ENCODE measurements around the gene SCN1A. TPM values are rescaled to one million over a fixed set of nuclear protein-coding genes. Genes with fewer than 3 reads are reported as not detected.

SCN1A gene
- total RNA-seq, 4 donors from 2014 or later = not detected

DNA sequence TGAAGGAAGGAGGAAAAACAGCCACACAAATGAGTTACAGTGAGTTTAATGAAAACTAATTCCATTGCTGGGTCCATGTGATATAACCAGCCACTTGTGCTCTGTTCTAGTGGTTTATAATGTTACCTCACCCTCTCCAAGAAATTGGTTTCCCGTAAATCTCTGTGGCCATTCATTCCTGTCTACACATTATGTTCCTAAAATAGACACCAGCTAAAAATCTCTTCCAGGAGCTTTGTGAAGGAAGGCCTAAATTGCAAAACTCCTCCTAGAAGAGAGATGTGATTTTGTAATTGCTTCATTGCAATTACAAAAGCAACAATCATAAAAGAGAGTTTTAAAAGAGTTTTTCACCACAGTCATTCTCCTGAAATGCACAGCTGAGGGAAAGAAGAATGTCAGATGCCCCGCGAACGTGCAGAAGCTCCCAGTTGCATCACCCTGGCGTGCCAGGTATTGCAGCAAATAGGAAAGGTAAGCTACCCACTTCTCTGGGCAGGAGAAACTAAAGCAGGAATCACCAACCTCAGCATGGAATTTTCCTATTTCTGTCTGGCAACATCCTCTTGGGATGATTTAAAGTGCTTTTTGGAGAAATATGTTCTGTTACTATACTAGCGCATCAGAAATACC lies 1.7 kb downstream of the SCN1A start:
- no peak for DNase-seq (ENCODE audit: low spot score in 2 of 2)
- H3K4me1 ChIP-seq = peaks cover 0 to 7% (median 0%) of the 10 kb centered on the region in 4 donors
- no peak overlapping the region for H3K4me3 ChIP-seq
- WGBS, 2 donors = 82 to 83% methylated on average over 6 of the region's 6 CpGs
- H3K27me3 ChIP-seq = no peaks in the 10 kb centered on the region
- TF ChIP-seq, protein P1, sequence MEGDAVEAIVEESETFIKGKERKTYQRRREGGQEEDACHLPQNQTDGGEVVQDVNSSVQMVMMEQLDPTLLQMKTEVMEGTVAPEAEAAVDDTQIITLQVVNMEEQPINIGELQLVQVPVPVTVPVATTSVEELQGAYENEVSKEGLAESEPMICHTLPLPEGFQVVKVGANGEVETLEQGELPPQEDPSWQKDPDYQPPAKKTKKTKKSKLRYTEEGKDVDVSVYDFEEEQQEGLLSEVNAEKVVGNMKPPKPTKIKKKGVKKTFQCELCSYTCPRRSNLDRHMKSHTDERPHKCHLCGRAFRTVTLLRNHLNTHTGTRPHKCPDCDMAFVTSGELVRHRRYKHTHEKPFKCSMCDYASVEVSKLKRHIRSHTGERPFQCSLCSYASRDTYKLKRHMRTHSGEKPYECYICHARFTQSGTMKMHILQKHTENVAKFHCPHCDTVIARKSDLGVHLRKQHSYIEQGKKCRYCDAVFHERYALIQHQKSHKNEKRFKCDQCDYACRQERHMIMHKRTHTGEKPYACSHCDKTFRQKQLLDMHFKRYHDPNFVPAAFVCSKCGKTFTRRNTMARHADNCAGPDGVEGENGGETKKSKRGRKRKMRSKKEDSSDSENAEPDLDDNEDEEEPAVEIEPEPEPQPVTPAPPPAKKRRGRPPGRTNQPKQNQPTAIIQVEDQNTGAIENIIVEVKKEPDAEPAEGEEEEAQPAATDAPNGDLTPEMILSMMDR (IDR thresholded peaks at IDR 0.05) = no peak
- TF ChIP-seq EP300 (IDR thresholded peaks at IDR 0.05) (no peak), POLR2A (IDR thresholded peaks at IDR 0.05) (no peak)
- no peak overlapping the region for H3K27ac ChIP-seq
- no peaks in the 10 kb centered on the region for H3K36me3 ChIP-seq
- no peaks in the 10 kb centered on the region for H3K9me3 ChIP-seq

DNA sequence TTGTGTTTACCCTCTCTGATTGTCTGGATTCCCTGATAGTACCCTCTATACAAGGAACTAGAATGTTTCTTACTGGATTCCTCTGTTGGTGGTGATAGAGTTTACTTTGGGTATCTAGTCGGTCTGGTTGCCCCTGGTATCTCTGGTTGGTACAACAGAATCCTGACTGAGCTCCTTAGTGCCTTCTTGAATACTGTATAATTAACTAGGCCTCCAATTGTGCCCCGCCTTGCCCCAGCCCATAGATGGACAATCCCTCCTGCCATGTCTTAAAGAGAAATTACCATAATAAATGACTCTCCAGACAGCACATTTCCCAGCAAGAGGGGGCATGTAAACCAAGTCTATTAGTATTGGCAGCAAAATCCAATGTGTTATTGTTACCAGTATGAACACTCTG lies 2.3 kb downstream of the SCN1A start:
- Histone ChIP-seq H3K9me3 (no peaks in the 10 kb centered on the region), H3K4me3 (no peak overlapping the region), H3K27ac (no peak overlapping the region), H3K36me3 (no peaks in the 10 kb centered on the region), H3K4me1 (peaks cover 0 to 7% (median 0%) of the 10 kb centered on the region in 4 donors), H3K27me3 (no peaks in the 10 kb centered on the region)
- TF ChIP-seq, protein P1 (IDR thresholded peaks at IDR 0.05) = no peak
- no peak for TF ChIP-seq EP300 (IDR thresholded peaks at IDR 0.05)
- no peak for TF ChIP-seq POLR2A (IDR thresholded peaks at IDR 0.05)
- DNase-seq (ENCODE audit: low spot score in 2 of 2) = no peak
- WGBS, 2 donors = 68 to 95% methylated on average over 2 of the region's 2 CpGs

DNA sequence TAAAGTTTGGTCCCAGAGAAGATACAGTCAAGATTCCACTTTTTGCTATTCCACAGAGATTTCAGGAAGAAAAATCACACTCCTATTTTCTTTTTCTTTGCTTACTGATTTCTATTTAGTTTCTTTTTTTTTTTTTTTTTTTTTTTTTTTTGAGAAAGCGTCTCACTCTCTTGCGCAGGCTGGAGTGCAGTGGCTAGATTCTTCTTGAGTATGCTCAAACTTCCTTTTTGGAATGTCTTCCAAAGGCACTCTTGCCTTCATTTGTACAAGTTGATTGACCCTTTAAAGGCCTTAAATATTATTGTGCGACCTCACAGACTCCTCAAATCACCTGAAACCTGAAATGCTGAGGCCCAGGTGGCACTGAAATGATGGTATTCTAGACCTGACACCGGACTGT lies 9.6 kb downstream of the SCN1A start:
- no peak overlapping the region for H3K4me3 ChIP-seq
- no peak overlapping the region for H3K27ac ChIP-seq
- no peaks in the 10 kb centered on the region for H3K4me1 ChIP-seq
- H3K27me3 ChIP-seq = no peaks in the 10 kb centered on the region
- WGBS, 2 donors = 97% methylated on average over 4 of the region's 4 CpGs
- H3K9me3 ChIP-seq = no peaks in the 10 kb centered on the region
- DNase-seq (ENCODE audit: low spot score in 2 of 2) = no peak
- no peaks in the 10 kb centered on the region for H3K36me3 ChIP-seq
- TF ChIP-seq EP300 (IDR thresholded peaks at IDR 0.05) = no peak
- TF ChIP-seq, protein P1 (IDR thresholded peaks at IDR 0.05) = no peak
- no peak for TF ChIP-seq POLR2A (IDR thresholded peaks at IDR 0.05)

DNA sequence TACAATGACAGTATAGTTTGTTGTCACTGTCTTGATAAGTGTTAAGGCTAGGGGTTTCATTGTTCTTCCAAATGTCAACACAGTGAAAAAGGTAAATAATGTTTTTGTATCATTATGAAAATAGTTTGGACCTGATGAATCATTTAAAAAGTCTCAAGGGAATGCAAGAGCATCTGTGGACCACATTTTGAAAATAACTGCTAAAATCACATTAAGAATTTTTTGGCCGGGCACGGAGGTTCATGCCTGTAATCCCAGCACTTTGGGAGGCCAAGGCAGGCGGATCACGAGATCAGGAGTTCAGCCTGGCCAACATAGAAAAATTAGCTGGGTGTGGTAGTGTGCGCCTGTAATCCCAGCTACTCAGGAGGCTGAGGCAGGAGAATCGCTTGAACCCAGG lies 10.3 kb downstream of the SCN1A start:
- DNase-seq (ENCODE audit: low spot score in 2 of 2) = no peak
- Histone ChIP-seq H3K4me1 (no peaks in the 10 kb centered on the region), H3K9me3 (no peaks in the 10 kb centered on the region), H3K27ac (no peak overlapping the region), H3K27me3 (no peaks in the 10 kb centered on the region), H3K4me3 (no peak overlapping the region), H3K36me3 (no peaks in the 10 kb centered on the region)
- TF ChIP-seq EP300 (IDR thresholded peaks at IDR 0.05) (no peak), POLR2A (IDR thresholded peaks at IDR 0.05) (no peak)
- TF ChIP-seq, protein P1 (IDR thresholded peaks at IDR 0.05) = no peak
- WGBS, 2 donors = 60 to 64% methylated on average over 6 of the region's 6 CpGs

DNA sequence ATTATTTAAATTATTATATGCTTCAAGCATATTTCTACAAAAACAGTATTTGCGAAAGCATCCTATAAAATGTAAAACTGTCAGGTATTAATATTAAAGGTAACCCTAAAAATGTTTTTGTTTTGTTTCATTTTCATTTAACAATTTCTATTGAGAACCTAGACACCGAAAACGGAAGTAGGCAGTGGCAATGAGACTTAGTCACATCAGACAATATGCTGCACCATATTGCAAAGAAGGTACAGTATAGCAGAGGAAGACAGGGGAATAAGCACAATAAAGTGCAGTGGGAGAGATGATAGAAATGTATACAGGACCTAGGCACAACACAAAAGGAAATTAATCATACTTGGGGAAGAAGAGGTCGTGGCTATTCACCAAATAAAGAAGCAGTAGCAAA lies 12.2 kb downstream of the SCN1A start:
- peaks cover 0 to 7% (median 0%) of the 10 kb centered on the region in 4 donors for H3K9me3 ChIP-seq
- H3K27me3 ChIP-seq = no peaks in the 10 kb centered on the region
- no peaks in the 10 kb centered on the region for H3K4me1 ChIP-seq
- TF ChIP-seq EP300 (IDR thresholded peaks at IDR 0.05) = no peak
- DNase-seq (ENCODE audit: low spot score in 2 of 2) = no peak
- 82 to 85% methylated on average over 4 of the region's 4 CpGs for WGBS, 2 donors
- H3K4me3 ChIP-seq = no peak overlapping the region
- no peak overlapping the region for H3K27ac ChIP-seq
- no peaks in the 10 kb centered on the region for H3K36me3 ChIP-seq

All from tibial nerve (tissue), 4 donors.